A673 (cell line): ENCODE results near the gene XYLT2. TPM values are rescaled to one million over a fixed set of nuclear protein-coding genes. Genes with fewer than 3 reads are reported as not detected.

Source experiments
- BruUV-seq: library from RNA; stranded (reverse); fragments of 400-500 nt; replicated peaks from 2 replicates; lab custom pipeline; 2021; lab: Mats Ljungman, UMichigan
- CTCF ChIA-PET: fragments of 300-600 bp; sonication (Branson Sonifier 250); formaldehyde crosslinking; loops from one replicate; lab custom pipeline; 2022; ENCODE audit warnings: antibody characterized with exemption; lab: Charles Lee
- POLR2A ChIA-PET: fragments of 300-600 bp; sonication (Branson Sonifier 250); formaldehyde crosslinking; loops from one replicate; lab custom pipeline; 2022; ENCODE audit warnings: antibody characterized with exemption; ENCODE audit not compliant: low non-redundant PET; lab: Charles Lee
- DNase-seq: peaks from one replicate; pipeline ENCODE4 v3.0.0-alpha.2; 2015; ENCODE audit warnings: low spot score
- H3K27ac ChIP-seq: fragments of 200-600 bp; sonication (generic); 2 replicates; pipeline ENCODE4 v1.5.1; 2016; ENCODE audit warnings: mixed run types, low read depth, mild to moderate bottlenecking, mixed read lengths, antibody characterized with exemption, low read length; ENCODE audit not compliant: poor library complexity, severe bottlenecking
- H3K27me3 ChIP-seq: fragments of 200-600 bp; sonication (generic); replicated peaks from 2 replicates; pipeline ENCODE4 v1.6.1; 2017; ENCODE audit warnings: mixed run types, low read depth, mild to moderate bottlenecking, mixed read lengths, antibody characterized with exemption, low read length; ENCODE audit not compliant: insufficient read depth, poor library complexity
- H3K36me3 ChIP-seq: fragments of 200-600 bp; sonication (generic); 2 replicates; pipeline ENCODE4 v1.6.1; 2016; ENCODE audit warnings: mixed run types, mild to moderate bottlenecking, mixed read lengths, antibody characterized with exemption, low read length; ENCODE audit not compliant: insufficient read depth, poor library complexity, severe bottlenecking
- H3K4me1 ChIP-seq: fragments of 200-600 bp; sonication (generic); 2 replicates; pipeline ENCODE4 v1.6.1; 2017; ENCODE audit warnings: mixed run types, mild to moderate bottlenecking, mixed read lengths, antibody characterized with exemption, low read length; ENCODE audit not compliant: insufficient read depth, poor library complexity, severe bottlenecking
- H3K4me3 ChIP-seq: fragments of 200-600 bp; sonication (generic); 2 replicates; pipeline ENCODE4 v1.5.1; 2016; ENCODE audit warnings: low read depth, mixed run types, mild to moderate bottlenecking, mixed read lengths, low read length; ENCODE audit not compliant: poor library complexity, severe bottlenecking
- H3K9me3 ChIP-seq: fragments of 200-600 bp; sonication (generic); 2 replicates; pipeline ENCODE4 v1.6.1; 2016; ENCODE audit warnings: mixed run types, low read depth, mild to moderate bottlenecking, mixed read lengths, antibody characterized with exemption, low read length; ENCODE audit not compliant: poor library complexity, severe bottlenecking
- CTCF ChIP-seq: fragments of 300-800, 200-600 bp; sonication (generic); conservative IDR thresholded peaks from 2 replicates; pipeline ENCODE4 v1.5.1; 2017; ENCODE audit warnings: low read depth, mild to moderate bottlenecking, antibody characterized with exemption, low read length, moderate library complexity, mixed read lengths
- EZH2 ChIP-seq: fragments of 200-600 bp; sonication (generic); IDR thresholded peaks from 2 replicates; pipeline ENCODE4 v1.6.1; 2017; ENCODE audit warnings: borderline replicate concordance, low read depth, mild to moderate bottlenecking, mixed read lengths, antibody characterized with exemption, low read length; ENCODE audit not compliant: poor library complexity, severe bottlenecking
- intact Hi-C: fragments of 100-400 bp; cut with micrococcal nuclease; formaldehyde crosslinking; loops from one replicate; pipeline ENCODE4 v1.10.0; 2022; ENCODE audit not compliant: unreplicated experiment
- total RNA-seq: library from RNA; stranded (reverse); gene quantifications from 2 replicates; pipeline ENCODE4 v1.2.3, GENCODE V29; 2021

The XYLT2 gene
- total RNA-seq, 1 experiment from 2014 or later: 15.8 TPM

- intact Hi-C loops: no loop called here
- Histone ChIP-seq H3K27ac (no peak overlapping the region), H3K27me3 (no peaks in the 10 kb centered on the region), H3K9me3 (no peaks in the 10 kb centered on the region), H3K4me1 (no peaks in the 10 kb centered on the region), H3K36me3 (peaks cover 39% of the 10 kb centered on the region), H3K4me3 (no peak overlapping the region)
- no peak for DNase-seq
- ChIA-PET CTCF (no interaction called here), POLR2A (no interaction called here)
- no peak for TF ChIP-seq EZH2
- TF ChIP-seq CTCF: no peak
- no TSS peak for BruUV-seq
Measured at GRCh38 chr17:50356892-50357510, 11.1 kb downstream of the XYLT2 start.

GRCh38 chr17:50358177-50358576 is 12.3 kb downstream of the XYLT2 start:
- H3K36me3 ChIP-seq: peaks cover 39% of the 10 kb centered on the region
- no peaks in the 10 kb centered on the region for H3K4me1 ChIP-seq
- no peak for DNase-seq
- TF ChIP-seq CTCF (no peak), EZH2 (no peak)
- H3K4me3 ChIP-seq: no peak overlapping the region
- no peak overlapping the region for H3K27ac ChIP-seq
- BruUV-seq: no TSS peak
- POLR2A ChIA-PET: no interaction called here
- CTCF ChIA-PET: no interaction called here
- H3K27me3 ChIP-seq: no peaks in the 10 kb centered on the region
- intact Hi-C loops: no loop called here
- H3K9me3 ChIP-seq: no peaks in the 10 kb centered on the region

GRCh38 chr17:50359005-50359699 is 13.2 kb downstream of the XYLT2 start:
- Histone ChIP-seq H3K4me1 (no peaks in the 10 kb centered on the region), H3K27me3 (no peaks in the 10 kb centered on the region), H3K36me3 (peaks cover 38% of the 10 kb centered on the region), H3K4me3 (no peak overlapping the region), H3K9me3 (no peaks in the 10 kb centered on the region), H3K27ac (no peak overlapping the region)
- POLR2A ChIA-PET: no interaction called here
- TF ChIP-seq CTCF (no peak), EZH2 (no peak)
- CTCF ChIA-PET: no interaction called here
- DNase-seq: no peak
- BruUV-seq: no TSS peak
- intact Hi-C loops: no loop called here
